Fibroblast of the aortic adventitia (primary cell): ENCODE data around the gene SLC9A9. TPM values are rescaled to one million over a fixed set of nuclear protein-coding genes. Genes with fewer than 3 reads are reported as not detected.

ENCODE experiments used
- DNase-seq: peaks from one replicate; pipeline ENCODE4 v3.0.0-alpha.2; 2010; ENCODE audit warnings: low read depth
- H3K4me3 ChIP-seq: 2 replicates; pipeline ENCODE4 v1.5.1; 2011; ENCODE audit warnings: low read depth, mild to moderate bottlenecking, control low read depth, low read length, moderate library complexity
- total RNA-seq: library from RNA; depleted of rRNA; stranded (reverse); fragments of >200 nt; gene quantifications from 2 replicates; pipeline ENCODE4 v1.2.3, GENCODE V29; 2012; ENCODE audit warnings: low replicate concordance
- TF ChIP-seq, protein P1 (sequence below): IDR thresholded peaks from 2 replicates; pipeline ENCODE4 v1.5.1; 2011; ENCODE audit warnings: mild to moderate bottlenecking, low read length, control low read depth, inconsistent platforms; ENCODE audit not compliant: insufficient read depth

SLC9A9 gene
- total RNA-seq, 1 donor = 23.8 TPM

- H3K4me3 ChIP-seq = no peak overlapping the region
- TF ChIP-seq, protein P1, sequence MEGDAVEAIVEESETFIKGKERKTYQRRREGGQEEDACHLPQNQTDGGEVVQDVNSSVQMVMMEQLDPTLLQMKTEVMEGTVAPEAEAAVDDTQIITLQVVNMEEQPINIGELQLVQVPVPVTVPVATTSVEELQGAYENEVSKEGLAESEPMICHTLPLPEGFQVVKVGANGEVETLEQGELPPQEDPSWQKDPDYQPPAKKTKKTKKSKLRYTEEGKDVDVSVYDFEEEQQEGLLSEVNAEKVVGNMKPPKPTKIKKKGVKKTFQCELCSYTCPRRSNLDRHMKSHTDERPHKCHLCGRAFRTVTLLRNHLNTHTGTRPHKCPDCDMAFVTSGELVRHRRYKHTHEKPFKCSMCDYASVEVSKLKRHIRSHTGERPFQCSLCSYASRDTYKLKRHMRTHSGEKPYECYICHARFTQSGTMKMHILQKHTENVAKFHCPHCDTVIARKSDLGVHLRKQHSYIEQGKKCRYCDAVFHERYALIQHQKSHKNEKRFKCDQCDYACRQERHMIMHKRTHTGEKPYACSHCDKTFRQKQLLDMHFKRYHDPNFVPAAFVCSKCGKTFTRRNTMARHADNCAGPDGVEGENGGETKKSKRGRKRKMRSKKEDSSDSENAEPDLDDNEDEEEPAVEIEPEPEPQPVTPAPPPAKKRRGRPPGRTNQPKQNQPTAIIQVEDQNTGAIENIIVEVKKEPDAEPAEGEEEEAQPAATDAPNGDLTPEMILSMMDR = no peak
- DNase-seq = no peak
Observed at GRCh38 chr3:143236226-143236964, 611.9 kb downstream of the SLC9A9 start.

DNA sequence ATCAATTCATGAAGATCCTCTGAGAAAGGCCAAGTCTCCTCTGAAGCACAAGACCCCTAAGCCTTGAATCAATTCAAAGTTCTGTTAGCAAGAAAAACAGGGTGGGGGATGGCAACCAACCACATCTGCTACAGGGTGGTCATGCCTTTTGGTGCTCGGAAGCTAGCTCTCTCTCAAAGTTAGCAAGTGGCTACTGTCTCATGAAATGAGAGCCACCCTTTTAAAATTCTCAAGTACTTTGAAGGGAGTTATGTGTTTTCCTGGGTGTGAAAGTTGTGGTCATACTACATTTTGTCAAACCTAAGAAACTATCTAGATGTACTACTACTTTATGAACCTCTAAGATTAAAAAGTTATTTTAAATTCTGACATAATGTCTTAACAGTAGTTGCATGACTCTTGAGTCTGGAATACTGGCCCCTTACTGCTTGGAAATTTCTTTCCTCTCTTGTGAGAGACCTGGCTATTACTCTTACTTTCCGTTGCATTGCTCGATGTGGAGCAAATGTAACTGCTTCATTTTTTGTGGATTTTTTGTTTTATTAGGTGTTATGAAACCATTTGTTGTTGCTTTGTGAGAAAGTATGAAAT lies 612.6 kb downstream of the SLC9A9 start:
- no peak for DNase-seq
- no peak overlapping the region for H3K4me3 ChIP-seq
- TF ChIP-seq, protein P1 = no peak

DNA sequence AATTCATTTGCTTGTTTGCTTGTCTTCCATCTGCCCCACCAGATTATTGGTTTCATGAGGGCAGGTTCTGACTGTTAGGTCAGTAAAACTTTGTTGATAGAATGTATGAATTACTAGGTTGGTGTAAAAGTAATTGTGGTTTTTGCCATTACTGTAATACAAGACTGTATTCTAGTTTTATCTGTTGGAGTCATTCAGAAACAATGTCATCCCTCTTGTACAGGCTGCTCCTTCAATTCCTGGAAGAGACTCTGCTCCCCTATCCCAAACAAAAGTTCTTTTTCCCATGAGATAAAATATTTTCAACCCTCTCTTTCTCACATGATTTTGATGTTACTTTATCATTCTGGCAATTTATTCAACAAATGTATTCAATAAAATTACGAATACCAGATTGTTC lies 613.7 kb downstream of the SLC9A9 start:
- TF ChIP-seq, protein P1 = no peak
- peak; percentile 60 for DNase-seq
- H3K4me3 ChIP-seq = no peak overlapping the region

GRCh38 chr3:143232981-143233380 lies 615.3 kb downstream of the SLC9A9 start:
- no peak for DNase-seq
- no peak overlapping the region for H3K4me3 ChIP-seq
- TF ChIP-seq, protein P1 = no peak

GRCh38 chr3:143228405-143228804 lies 619.9 kb downstream of the SLC9A9 start:
- H3K4me3 ChIP-seq = no peak overlapping the region
- DNase-seq = no peak
- TF ChIP-seq, protein P1 = no peak

DNA sequence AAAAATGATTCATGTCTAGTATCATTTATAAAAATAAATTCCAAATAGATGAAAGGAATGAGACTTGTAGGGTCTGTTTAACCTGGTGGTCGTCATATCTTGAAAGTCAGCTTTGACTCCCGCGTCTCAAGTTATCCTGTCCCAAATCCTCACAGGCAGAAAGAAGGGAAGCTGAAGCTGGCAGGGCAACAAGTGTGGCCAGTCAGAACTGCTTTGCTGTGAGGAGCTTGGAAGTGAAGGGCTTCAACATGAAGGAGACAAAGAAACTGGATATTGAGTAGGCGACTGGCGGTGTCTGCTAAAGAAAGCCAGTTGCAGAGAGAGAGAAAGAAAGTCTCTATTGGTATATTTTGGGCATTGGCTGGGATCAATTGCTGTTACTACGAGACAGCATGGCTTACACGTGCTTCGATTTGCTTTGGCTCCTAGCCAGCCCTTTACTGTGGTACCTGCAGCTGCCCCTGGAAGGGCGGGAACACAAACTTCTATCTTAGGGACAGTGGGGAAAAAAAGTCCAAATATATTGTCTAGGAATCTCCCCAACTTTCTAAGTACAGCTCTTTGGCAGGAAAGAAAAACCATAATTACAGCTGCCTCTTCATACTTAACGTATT lies 621.5 kb downstream of the SLC9A9 start:
- no peak for DNase-seq
- no peak overlapping the region for H3K4me3 ChIP-seq
- TF ChIP-seq, protein P1 = no peak
